ENCODE results near the gene SIAE. TPM values are rescaled to one million over a fixed set of nuclear protein-coding genes. Genes with fewer than 3 reads are reported as not detected.

The SIAE gene
- total and polyA plus RNA-seq, 2 of the 4 experiments (the other 2 are of a cell fraction), result 4.7 to 12.0 TPM

DNA sequence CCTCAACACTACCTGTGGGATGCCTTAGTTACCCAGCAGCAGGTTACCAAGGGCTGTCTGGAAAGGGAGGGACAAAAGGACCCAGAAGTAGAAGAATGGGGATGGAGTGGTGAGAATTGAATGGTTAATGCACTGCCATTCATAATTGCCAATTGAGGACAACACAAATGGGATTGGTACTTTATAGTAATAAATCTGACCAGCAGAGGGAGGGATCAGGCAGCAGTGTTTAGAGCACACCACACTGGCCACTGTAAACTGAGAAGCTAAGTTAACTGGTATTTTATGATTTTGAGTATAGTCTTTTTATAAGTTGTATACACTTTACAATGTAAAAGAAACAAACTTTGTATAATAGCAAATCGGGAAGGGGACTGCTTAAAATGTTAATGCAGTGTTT is 40.2 kb downstream of the SIAE start:
- Histone ChIP-seq H2BK120ac (ENCODE audit: low read depth, low read length) (no peak overlapping the region), H4K20me1 (ENCODE audit: insufficient read depth, low read length) (no peaks in the 10 kb centered on the region), H2BK20ac (ENCODE audit: low read depth, low read length) (no peak overlapping the region), H2BK5ac (ENCODE audit: low read depth, low read length, poor library complexity, severe bottlenecking) (no peak overlapping the region), H3K18ac (ENCODE audit: low read depth, low read length) (no peak overlapping the region), H3K27me3 (ENCODE audit: control insufficient read depth, insufficient read depth, low read length) (no peaks in the 10 kb centered on the region), H3K4me3 (ENCODE audit: insufficient read depth, low read depth, low read length) (no peak overlapping the region), H3K9me3 (ENCODE audit: control insufficient read depth, insufficient read depth, low read length) (no peaks in the 10 kb centered on the region), H2AK9ac (replicated peaks; ENCODE audit: low read depth, low read length, poor library complexity) (no peak overlapping the region), H3K23ac (ENCODE audit: low read depth, low read length) (no peak overlapping the region), H3K79me1 (ENCODE audit: low read depth in 1 of 2, low read length in 2 of 2) (peaks cover 4 to 7% of the 10 kb centered on the region in 2 experiments; a peak in 3 of 4 replicates), H2BK15ac (ENCODE audit: low read depth, low read length) (no peak overlapping the region), H3K4me2 (ENCODE audit: low read depth, low read length) (no peak overlapping the region), H3K9ac (ENCODE audit: low read depth, low read length) (no peak overlapping the region), H3K4ac (ENCODE audit: low read depth, low read length) (no peak overlapping the region), H2AK5ac (ENCODE audit: low read depth, low read length) (no peak overlapping the region), H3K36me3 (ENCODE audit: control insufficient read depth, insufficient read depth, low read length) (peaks cover 37% of the 10 kb centered on the region), H4K91ac (ENCODE audit: insufficient read depth, low read depth, low read length) (no peak overlapping the region), H4K5ac (ENCODE audit: low read depth, low read length) (no peak overlapping the region), H2AFZ (replicated peaks; ENCODE audit: low read length, poor library complexity) (no peak overlapping the region), H3K27ac (ENCODE audit: insufficient read depth, low read length) (no peak overlapping the region), H4K8ac (ENCODE audit: low read depth in 2 of 2, low read length in 2 of 2) (no peak overlapping the region), H3K9me1 (ENCODE audit: insufficient read depth, low read length) (no peaks in the 10 kb centered on the region), H3K56ac (ENCODE audit: extremely low read depth, insufficient read depth, low read length) (no peak overlapping the region), H3K4me1 (ENCODE audit: control insufficient read depth, insufficient read depth, low read length) (no peaks in the 10 kb centered on the region), H3K14ac (replicated peaks; ENCODE audit: low read depth, low read length) (no peak overlapping the region)
- no TSS peak for BruUV-seq (replicated peaks)
- WGBS, 2 experiments (ENCODE audit: extremely low coverage in 2 of 2, insufficient read length in 1 of 2), result no CpG with 5 or more reads among the region's 1 CpG
- intact Hi-C loops (cut with micrococcal nuclease), result no loop called here
- ATAC-seq (ENCODE audit: low read depth) (peak; percentile 85), DNase-seq (peak; percentile 17)
- TF ChIP-seq RAD21 (IDR thresholded peaks at IDR 0.05; ENCODE audit: low read length) (peak; percentile 18; the same call in 1 of the 2 replicates), RCOR1 (IDR thresholded peaks at IDR 0.05; ENCODE audit: insufficient replicate concordance, low read length) (no peak), MXI1 (IDR thresholded peaks at IDR 0.05; ENCODE audit: borderline replicate concordance, low read depth, low read length) (no peak), SMC3 (IDR thresholded peaks at IDR 0.05; ENCODE audit: low read depth, low read length) (0 out of 2 replicates have a peak, but pooled peaks have one; percentile 7)
- TF ChIP-seq, protein P1, sequence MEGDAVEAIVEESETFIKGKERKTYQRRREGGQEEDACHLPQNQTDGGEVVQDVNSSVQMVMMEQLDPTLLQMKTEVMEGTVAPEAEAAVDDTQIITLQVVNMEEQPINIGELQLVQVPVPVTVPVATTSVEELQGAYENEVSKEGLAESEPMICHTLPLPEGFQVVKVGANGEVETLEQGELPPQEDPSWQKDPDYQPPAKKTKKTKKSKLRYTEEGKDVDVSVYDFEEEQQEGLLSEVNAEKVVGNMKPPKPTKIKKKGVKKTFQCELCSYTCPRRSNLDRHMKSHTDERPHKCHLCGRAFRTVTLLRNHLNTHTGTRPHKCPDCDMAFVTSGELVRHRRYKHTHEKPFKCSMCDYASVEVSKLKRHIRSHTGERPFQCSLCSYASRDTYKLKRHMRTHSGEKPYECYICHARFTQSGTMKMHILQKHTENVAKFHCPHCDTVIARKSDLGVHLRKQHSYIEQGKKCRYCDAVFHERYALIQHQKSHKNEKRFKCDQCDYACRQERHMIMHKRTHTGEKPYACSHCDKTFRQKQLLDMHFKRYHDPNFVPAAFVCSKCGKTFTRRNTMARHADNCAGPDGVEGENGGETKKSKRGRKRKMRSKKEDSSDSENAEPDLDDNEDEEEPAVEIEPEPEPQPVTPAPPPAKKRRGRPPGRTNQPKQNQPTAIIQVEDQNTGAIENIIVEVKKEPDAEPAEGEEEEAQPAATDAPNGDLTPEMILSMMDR (conservative IDR thresholded peaks at IDR 0.05; ENCODE audit: low read depth, low read length), result peak; percentile 32
- CTCF ChIA-PET, result interaction anchor here (1.1 kb wide), 2 partner anchors 10 to 11 kb away, joined by 3 to 10 read pairs; no protein-coding TSS in a partner anchor
- dilution Hi-C loops (cut with HindIII; ENCODE audit: low sequenced_read_pairs, unreplicated experiment), result no loop called here
- in situ Hi-C loops (cut with MboI; ENCODE audit: low sequenced_read_pairs), result loop anchor here (25.0 kb wide), 1 partner anchor 954 kb away; the partner anchor contains the start of gene STT3A
- POLR2A ChIA-PET (ENCODE audit: unreplicated experiment), result no interaction called here
